Measurements from ENCODE around the gene SGK1. TPM values are rescaled to one million over a fixed set of nuclear protein-coding genes. Genes with fewer than 3 reads are reported as not detected.

The SGK1 gene
- polyA plus RNA-seq, 1 of the 3 experiments (the other 2 are of a cell fraction): 440 TPM

DNA sequence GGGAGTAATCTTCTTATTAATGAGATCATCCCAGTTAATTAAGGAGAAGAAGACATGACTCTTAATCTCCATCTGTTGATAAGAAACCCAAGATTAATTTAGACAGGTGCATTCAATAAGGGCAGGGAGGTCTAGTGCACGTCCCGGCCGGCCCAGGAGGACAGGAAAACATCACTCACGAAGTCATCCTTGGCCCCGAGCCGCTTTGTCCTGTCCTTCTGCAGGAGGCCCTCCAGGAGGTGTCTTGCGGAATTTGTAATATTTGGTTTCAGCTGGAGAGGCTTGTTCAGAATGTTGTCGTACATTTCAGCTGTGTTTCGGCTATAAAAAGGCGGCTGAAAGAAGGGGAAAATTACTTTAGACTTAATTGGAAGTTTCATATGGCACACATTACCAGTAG is 147.1 kb downstream of the SGK1 start:
- Histone ChIP-seq H3K4me1 (ENCODE audit: control insufficient read depth in 1 of 2, insufficient read depth in 2 of 2, low read depth in 1 of 2, low read length in 1 of 2) (peaks cover 16 to 43% of the 10 kb centered on the region in 2 experiments), H3K27ac (ENCODE audit: low read depth in 2 of 2, low read length in 1 of 2) (peak overlapping the region in 1 of 2 experiments; percentile 94; a peak in 1 of 4 replicates), H3K27me3 (ENCODE audit: insufficient read depth) (no peaks in the 10 kb centered on the region), H3F3A (replicated peaks; ENCODE audit: insufficient read depth) (peaks cover 65% of the 10 kb centered on the region), H3K79me2 (ENCODE audit: insufficient read depth) (peaks cover 42% of the 10 kb centered on the region), H3K4me3 (ENCODE audit: low read depth in 2 of 2, low read length in 1 of 2) (peak overlapping the region; percentile 76 to 78; a peak in 3 of 4 replicates), H2AFZ (ENCODE audit: low read depth) (no peak overlapping the region), H3K9ac (peak overlapping the region; percentile 83; the same call in 1 of the 2 replicates), H3K9me3 (no peaks in the 10 kb centered on the region), H3K4me2 (peak overlapping the region; percentile 95), H3K9me2 (no peaks in the 10 kb centered on the region), H4K20me1 (ENCODE audit: insufficient read depth) (peaks cover 52% of the 10 kb centered on the region), H3K36me3 (replicated peaks in 1 of 2; ENCODE audit: control insufficient read depth in 1 of 2, insufficient read depth in 2 of 2, low read length in 1 of 2) (peaks cover 41 to 59% of the 10 kb centered on the region in 2 experiments)
- no peak for DNase-seq
- TF ChIP-seq, protein P1, sequence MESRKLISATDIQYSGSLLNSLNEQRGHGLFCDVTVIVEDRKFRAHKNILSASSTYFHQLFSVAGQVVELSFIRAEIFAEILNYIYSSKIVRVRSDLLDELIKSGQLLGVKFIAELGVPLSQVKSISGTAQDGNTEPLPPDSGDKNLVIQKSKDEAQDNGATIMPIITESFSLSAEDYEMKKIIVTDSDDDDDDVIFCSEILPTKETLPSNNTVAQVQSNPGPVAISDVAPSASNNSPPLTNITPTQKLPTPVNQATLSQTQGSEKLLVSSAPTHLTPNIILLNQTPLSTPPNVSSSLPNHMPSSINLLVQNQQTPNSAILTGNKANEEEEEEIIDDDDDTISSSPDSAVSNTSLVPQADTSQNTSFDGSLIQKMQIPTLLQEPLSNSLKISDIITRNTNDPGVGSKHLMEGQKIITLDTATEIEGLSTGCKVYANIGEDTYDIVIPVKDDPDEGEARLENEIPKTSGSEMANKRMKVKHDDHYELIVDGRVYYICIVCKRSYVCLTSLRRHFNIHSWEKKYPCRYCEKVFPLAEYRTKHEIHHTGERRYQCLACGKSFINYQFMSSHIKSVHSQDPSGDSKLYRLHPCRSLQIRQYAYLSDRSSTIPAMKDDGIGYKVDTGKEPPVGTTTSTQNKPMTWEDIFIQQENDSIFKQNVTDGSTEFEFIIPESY (IDR thresholded peaks at IDR 0.05; ENCODE audit: borderline replicate concordance, low read depth): no peak
- TF ChIP-seq GABPA (IDR thresholded peaks at IDR 0.05; ENCODE audit: low read depth) (no peak), EP300 (IDR thresholded peaks at IDR 0.05; ENCODE audit: borderline replicate concordance in 1 of 2, low read depth in 1 of 2, low read length in 1 of 2) (peak; percentile 23 to 52; a peak in 2 of 4 replicates), NRF1 (IDR thresholded peaks at IDR 0.05; ENCODE audit: low read depth, low read length) (no peak), EZH2phosphoT487 (IDR thresholded peaks at IDR 0.05; ENCODE audit: borderline replicate concordance, low read depth) (no peak), FOXJ3 (CRISPR knock-in tag; IDR thresholded peaks at IDR 0.05) (no peak), POLR2AphosphoS5 (IDR thresholded peaks at IDR 0.05; ENCODE audit: low read depth, low read length) (no peak), TEAD4 (IDR thresholded peaks at IDR 0.05; ENCODE audit: borderline replicate concordance, insufficient read depth) (no peak), NFIC (IDR thresholded peaks at IDR 0.05; ENCODE audit: borderline replicate concordance) (peak; percentile 18; the same call in 1 of the 2 replicates), RAD21 (IDR thresholded peaks at IDR 0.05; ENCODE audit: low read length) (no peak), RFX5 (IDR thresholded peaks at IDR 0.05; ENCODE audit: low read length) (no peak), JUND (IDR thresholded peaks at IDR 0.05) (no peak), CHD2 (IDR thresholded peaks at IDR 0.05; ENCODE audit: low read length, partially characterized antibody) (no peak), ELF1 (IDR thresholded peaks at IDR 0.05) (no peak), YY1 (IDR thresholded peaks at IDR 0.05; ENCODE audit: low read depth) (no peak), FOSL2 (IDR thresholded peaks at IDR 0.05; ENCODE audit: borderline replicate concordance, low read depth) (no peak), TCF12 (IDR thresholded peaks at IDR 0.05) (peak; percentile 43), SMC3 (IDR thresholded peaks at IDR 0.05; ENCODE audit: low read depth, low read length) (no peak), FOXM1 (IDR thresholded peaks at IDR 0.05; ENCODE audit: low read depth) (no peak), RXRA (IDR thresholded peaks at IDR 0.05; ENCODE audit: borderline replicate concordance, low read depth) (no peak), MXI1 (IDR thresholded peaks at IDR 0.05; ENCODE audit: low read depth, low read length) (no peak)
- TF ChIP-seq, protein P2, sequence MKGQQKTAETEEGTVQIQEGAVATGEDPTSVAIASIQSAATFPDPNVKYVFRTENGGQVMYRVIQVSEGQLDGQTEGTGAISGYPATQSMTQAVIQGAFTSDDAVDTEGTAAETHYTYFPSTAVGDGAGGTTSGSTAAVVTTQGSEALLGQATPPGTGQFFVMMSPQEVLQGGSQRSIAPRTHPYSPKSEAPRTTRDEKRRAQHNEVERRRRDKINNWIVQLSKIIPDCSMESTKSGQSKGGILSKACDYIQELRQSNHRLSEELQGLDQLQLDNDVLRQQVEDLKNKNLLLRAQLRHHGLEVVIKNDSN (IDR thresholded peaks at IDR 0.05; ENCODE audit: borderline replicate concordance, low read depth): no peak
- TF ChIP-seq, protein P3, sequence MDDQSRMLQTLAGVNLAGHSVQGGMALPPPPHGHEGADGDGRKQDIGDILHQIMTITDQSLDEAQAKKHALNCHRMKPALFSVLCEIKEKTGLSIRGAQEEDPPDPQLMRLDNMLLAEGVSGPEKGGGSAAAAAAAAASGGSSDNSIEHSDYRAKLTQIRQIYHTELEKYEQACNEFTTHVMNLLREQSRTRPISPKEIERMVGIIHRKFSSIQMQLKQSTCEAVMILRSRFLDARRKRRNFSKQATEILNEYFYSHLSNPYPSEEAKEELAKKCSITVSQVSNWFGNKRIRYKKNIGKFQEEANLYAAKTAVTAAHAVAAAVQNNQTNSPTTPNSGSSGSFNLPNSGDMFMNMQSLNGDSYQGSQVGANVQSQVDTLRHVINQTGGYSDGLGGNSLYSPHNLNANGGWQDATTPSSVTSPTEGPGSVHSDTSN (IDR thresholded peaks at IDR 0.05): peak; percentile 65
- TF ChIP-seq, protein P4, sequence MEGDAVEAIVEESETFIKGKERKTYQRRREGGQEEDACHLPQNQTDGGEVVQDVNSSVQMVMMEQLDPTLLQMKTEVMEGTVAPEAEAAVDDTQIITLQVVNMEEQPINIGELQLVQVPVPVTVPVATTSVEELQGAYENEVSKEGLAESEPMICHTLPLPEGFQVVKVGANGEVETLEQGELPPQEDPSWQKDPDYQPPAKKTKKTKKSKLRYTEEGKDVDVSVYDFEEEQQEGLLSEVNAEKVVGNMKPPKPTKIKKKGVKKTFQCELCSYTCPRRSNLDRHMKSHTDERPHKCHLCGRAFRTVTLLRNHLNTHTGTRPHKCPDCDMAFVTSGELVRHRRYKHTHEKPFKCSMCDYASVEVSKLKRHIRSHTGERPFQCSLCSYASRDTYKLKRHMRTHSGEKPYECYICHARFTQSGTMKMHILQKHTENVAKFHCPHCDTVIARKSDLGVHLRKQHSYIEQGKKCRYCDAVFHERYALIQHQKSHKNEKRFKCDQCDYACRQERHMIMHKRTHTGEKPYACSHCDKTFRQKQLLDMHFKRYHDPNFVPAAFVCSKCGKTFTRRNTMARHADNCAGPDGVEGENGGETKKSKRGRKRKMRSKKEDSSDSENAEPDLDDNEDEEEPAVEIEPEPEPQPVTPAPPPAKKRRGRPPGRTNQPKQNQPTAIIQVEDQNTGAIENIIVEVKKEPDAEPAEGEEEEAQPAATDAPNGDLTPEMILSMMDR (IDR thresholded peaks at IDR 0.05): peak; percentile 19
- ChIA-PET CTCF (interaction anchor here (0.9 to 3.8 kb wide), 5 partner anchors 9 to 770 kb away, joined by 3 to 30 read pairs (median 5); no protein-coding TSS in a partner anchor), POLR2A (no interaction called here)
- 40% methylated on average over 9 of the region's 10 CpGs for WGBS (ENCODE audit: low lambda C conversion rate)

All from SK-N-SH (cell line).